ENCODE measurements around the gene TRMT1.

The TRMT1 gene

GRCh38 chr19:13090511-13091231 is 25.9 kb downstream of the TRMT1 start:
- peak overlapping the region in 1 of 2 experiments; percentile 72 for H2BK12ac ChIP-seq (ENCODE audit: low read length in 2 of 2)

DNA sequence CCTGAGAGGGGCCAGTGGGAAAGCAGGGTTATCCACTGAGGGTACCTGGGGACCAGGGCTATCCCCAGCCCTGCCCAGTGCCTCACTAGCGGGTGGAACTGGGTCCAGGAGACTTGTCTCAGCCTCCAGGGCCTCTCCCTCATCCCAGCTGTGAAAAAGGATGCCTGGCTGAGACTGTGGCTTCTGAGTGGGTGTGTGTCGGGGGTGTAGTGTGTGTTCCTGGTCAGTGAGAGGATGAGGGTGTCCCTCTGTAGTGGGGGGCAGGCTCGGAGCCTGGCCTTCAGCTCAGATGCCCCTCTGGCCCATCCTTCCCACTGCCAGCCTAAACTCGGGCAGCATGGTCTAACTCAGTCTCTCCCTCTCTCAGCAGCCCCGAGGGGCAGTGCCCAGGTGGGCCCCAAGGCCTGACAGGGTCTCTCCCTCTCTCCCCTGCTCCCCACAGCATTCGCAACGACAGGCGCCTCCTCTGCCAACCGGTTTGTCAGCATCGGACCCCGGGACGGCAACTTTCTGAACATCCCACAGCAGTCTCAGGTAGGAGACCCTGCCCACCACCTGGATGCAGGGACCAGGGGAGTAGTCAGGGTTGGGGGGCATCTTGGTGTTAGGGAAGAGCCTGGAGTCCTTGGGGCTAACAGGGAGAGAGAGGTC is 26.6 kb downstream of the TRMT1 start:
- Histone ChIP-seq H3K4me1 (ENCODE audit: control insufficient read depth, insufficient read depth, low read depth, low read length) (peaks cover 33% of the 10 kb centered on the region), H3K79me1 (replicated peaks; ENCODE audit: low read length, poor library complexity, severe bottlenecking) (no peaks in the 10 kb centered on the region), H3K27me3 (ENCODE audit: control insufficient read depth in 1 of 2, insufficient read depth in 1 of 2, low read length in 2 of 2) (peaks cover 0 to 38% of the 10 kb centered on the region in 2 experiments), H3K4ac (ENCODE audit: low read depth in 1 of 2, low read length in 2 of 2) (no peak overlapping the region), H2BK15ac (ENCODE audit: low read depth, poor library complexity, severe bottlenecking) (no peak overlapping the region), H4K8ac (ENCODE audit: low read length) (no peak overlapping the region), H3K9me3 (ENCODE audit: control insufficient read depth, low read length) (no peaks in the 10 kb centered on the region), H2AK5ac (ENCODE audit: low read length, severe bottlenecking) (no peak overlapping the region), H3K14ac (ENCODE audit: low read length in 2 of 2) (no peak overlapping the region), H3K18ac (ENCODE audit: low read depth in 1 of 2, low read length in 2 of 2) (no peak overlapping the region), H3K36me3 (ENCODE audit: control insufficient read depth in 1 of 2, insufficient read depth in 2 of 2, low read depth in 1 of 2, low read length in 2 of 2) (peaks cover 0 to 73% of the 10 kb centered on the region in 2 experiments), H3K9ac (ENCODE audit: low read length) (peak overlapping the region; percentile 57), H2BK120ac (ENCODE audit: low read depth, low read length) (no peak overlapping the region), H3K4me2 (ENCODE audit: low read length, poor library complexity, severe bottlenecking) (no peak overlapping the region), H2BK12ac (ENCODE audit: low read length in 2 of 2) (no peak overlapping the region), H4K91ac (ENCODE audit: low read length) (no peak overlapping the region), H3K23ac (ENCODE audit: low read length in 2 of 2) (no peak overlapping the region), H3K27ac (ENCODE audit: low read length, poor library complexity, severe bottlenecking) (no peak overlapping the region), H3K4me3 (ENCODE audit: insufficient read depth in 1 of 2, low read depth in 1 of 2, low read length in 2 of 2) (no peak overlapping the region), H2BK5ac (ENCODE audit: low read depth, low read length, poor library complexity, severe bottlenecking) (no peak overlapping the region), H2AFZ (ENCODE audit: low read depth, low read length) (no peak overlapping the region)
- 85% methylated on average over 9 of the region's 12 CpGs for WGBS
- DNase-seq: no peak

More at GRCh38 chr19:13090511-13091231, 25.9 kb downstream of the TRMT1 start:
- Histone ChIP-seq H4K8ac (ENCODE audit: low read length) (no peak overlapping the region), H3K14ac (ENCODE audit: low read length in 2 of 2) (peak overlapping the region in 1 of 2 experiments; percentile 31), H3K4me1 (ENCODE audit: control insufficient read depth, insufficient read depth, low read depth, low read length) (peaks cover 38% of the 10 kb centered on the region), H3K4me3 (ENCODE audit: insufficient read depth in 1 of 2, low read depth in 1 of 2, low read length in 2 of 2) (no peak overlapping the region), H2BK5ac (ENCODE audit: low read depth, low read length, poor library complexity, severe bottlenecking) (no peak overlapping the region), H3K18ac (ENCODE audit: low read depth in 1 of 2, low read length in 2 of 2) (no peak overlapping the region), H3K23ac (ENCODE audit: low read length in 2 of 2) (no peak overlapping the region), H2AFZ (ENCODE audit: low read depth, low read length) (no peak overlapping the region), H3K4ac (ENCODE audit: low read depth in 1 of 2, low read length in 2 of 2) (no peak overlapping the region), H3K27ac (ENCODE audit: low read length, poor library complexity, severe bottlenecking) (no peak overlapping the region), H2AK5ac (ENCODE audit: low read length, severe bottlenecking) (no peak overlapping the region), H3K9ac (ENCODE audit: low read length) (peak overlapping the region; percentile 57), H3K27me3 (ENCODE audit: control insufficient read depth in 1 of 2, insufficient read depth in 1 of 2, low read length in 2 of 2) (peaks cover 0 to 38% of the 10 kb centered on the region in 2 experiments), H3K79me1 (replicated peaks; ENCODE audit: low read length, poor library complexity, severe bottlenecking) (no peaks in the 10 kb centered on the region), H3K9me3 (ENCODE audit: control insufficient read depth, low read length) (no peaks in the 10 kb centered on the region), H2BK15ac (ENCODE audit: low read depth, poor library complexity, severe bottlenecking) (peak overlapping the region; percentile 17), H3K4me2 (ENCODE audit: low read length, poor library complexity, severe bottlenecking) (no peak overlapping the region), H2BK120ac (ENCODE audit: low read depth, low read length) (no peak overlapping the region), H3K36me3 (ENCODE audit: control insufficient read depth in 1 of 2, insufficient read depth in 2 of 2, low read depth in 1 of 2, low read length in 2 of 2) (peaks cover 0 to 72% of the 10 kb centered on the region in 2 experiments), H4K91ac (ENCODE audit: low read length) (peak overlapping the region; percentile 66)
- no peak for DNase-seq
- 79% methylated on average over 10 of the region's 10 CpGs for WGBS

GRCh38 chr19:13089139-13089856 is 27.2 kb downstream of the TRMT1 start:
- no peak overlapping the region for H2BK120ac ChIP-seq (ENCODE audit: low read depth, low read length)
- peaks cover 0 to 34% of the 10 kb centered on the region in 2 experiments for H3K27me3 ChIP-seq (ENCODE audit: control insufficient read depth in 1 of 2, insufficient read depth in 1 of 2, low read length in 2 of 2)

More at GRCh38 chr19:13089139-13089856, 27.2 kb downstream of the TRMT1 start:
- Histone ChIP-seq H3K27ac (ENCODE audit: low read length, poor library complexity, severe bottlenecking) (no peak overlapping the region), H3K4me2 (ENCODE audit: low read length, poor library complexity, severe bottlenecking) (no peak overlapping the region), H4K8ac (ENCODE audit: low read length) (no peak overlapping the region), H3K23ac (ENCODE audit: low read length in 2 of 2) (no peak overlapping the region), H3K14ac (ENCODE audit: low read length in 2 of 2) (no peak overlapping the region), H3K9me3 (ENCODE audit: control insufficient read depth, low read length) (no peaks in the 10 kb centered on the region), H4K91ac (ENCODE audit: low read length) (no peak overlapping the region), H3K4ac (ENCODE audit: low read depth in 1 of 2, low read length in 2 of 2) (no peak overlapping the region), H2AFZ (ENCODE audit: low read depth, low read length) (no peak overlapping the region), H3K9ac (ENCODE audit: low read length) (peak overlapping the region; percentile 57), H2AK5ac (ENCODE audit: low read length, severe bottlenecking) (no peak overlapping the region), H3K79me1 (replicated peaks; ENCODE audit: low read length, poor library complexity, severe bottlenecking) (no peaks in the 10 kb centered on the region), H2BK15ac (ENCODE audit: low read depth, poor library complexity, severe bottlenecking) (no peak overlapping the region), H3K18ac (ENCODE audit: low read depth in 1 of 2, low read length in 2 of 2) (no peak overlapping the region), H2BK12ac (ENCODE audit: low read length in 2 of 2) (no peak overlapping the region), H3K36me3 (ENCODE audit: control insufficient read depth in 1 of 2, insufficient read depth in 2 of 2, low read depth in 1 of 2, low read length in 2 of 2) (peaks cover 0 to 72% of the 10 kb centered on the region in 2 experiments), H3K4me3 (ENCODE audit: insufficient read depth in 1 of 2, low read depth in 1 of 2, low read length in 2 of 2) (no peak overlapping the region), H3K4me1 (ENCODE audit: control insufficient read depth, insufficient read depth, low read depth, low read length) (peaks cover 31% of the 10 kb centered on the region), H2BK5ac (ENCODE audit: low read depth, low read length, poor library complexity, severe bottlenecking) (no peak overlapping the region)
- WGBS: 90% methylated on average over 3 of the region's 5 CpGs
- DNase-seq: no peak
